Suppressor macrophage treated with lipopolysaccharide for 1 hour (primary cell): ENCODE results near the gene RPTOR.
"Not testable (repeated sequence)": the region's sequence is repeated elsewhere in the genome, so short reads cannot be mapped to it uniquely, and the experiment has no call there.

Source experiments
- DNase-seq, 3 donors: peaks; one replicate each; pipeline ENCODE4 v3.0.0-alpha.2; 2020 to 2022

The RPTOR gene

GRCh38 chr17:80724775-80725266 lies 180.2 kb downstream of the RPTOR start:
- no peak for DNase-seq

GRCh38 chr17:80725517-80725916 lies 180.9 kb downstream of the RPTOR start:
- no peak for DNase-seq

- DNase-seq, result no peak
These were observed 182.1 kb downstream of the RPTOR start for GRCh38 chr17:80726558-80727408.

GRCh38 chr17:80727409-80727755 lies 182.7 kb downstream of the RPTOR start:
- DNase-seq, result no peak

- no peak for DNase-seq
These were observed 184.4 kb downstream of the RPTOR start for GRCh38 chr17:80729016-80729415.

GRCh38 chr17:80729761-80730160 lies 185.1 kb downstream of the RPTOR start:
- no peak for DNase-seq

GRCh38 chr17:80730739-80731138 lies 186.1 kb downstream of the RPTOR start:
- DNase-seq, result no peak

- no peak for DNase-seq
These were observed 186.7 kb downstream of the RPTOR start for GRCh38 chr17:80731323-80731722.

GRCh38 chr17:80732268-80732667 lies 187.6 kb downstream of the RPTOR start:
- DNase-seq, result no peak

GRCh38 chr17:80737106-80738019 lies 192.7 kb downstream of the RPTOR start:
- DNase-seq, result peak; percentile 73 to 74 (median 74)

GRCh38 chr17:80738020-80738808 lies 193.6 kb downstream of the RPTOR start:
- DNase-seq, result peak; percentile 79 to 85 (median 81)

GRCh38 chr17:80738987-80739730 lies 194.5 kb downstream of the RPTOR start:
- DNase-seq, result no peak

- DNase-seq, result peak in 1 of 3 donors; percentile 20
These were observed 195.5 kb downstream of the RPTOR start for GRCh38 chr17:80740141-80740540.

- DNase-seq, result no peak
These were observed 197.5 kb downstream of the RPTOR start for GRCh38 chr17:80742091-80742490.

GRCh38 chr17:80742581-80743180 lies 198.0 kb downstream of the RPTOR start:
- DNase-seq, result no peak

GRCh38 chr17:80743181-80743771 lies 198.6 kb downstream of the RPTOR start:
- peak; percentile 27 to 54 (median 42) for DNase-seq

GRCh38 chr17:80743973-80744372 lies 199.3 kb downstream of the RPTOR start:
- not testable (repeated sequence) for DNase-seq

GRCh38 chr17:80744725-80745124 lies 200.1 kb downstream of the RPTOR start:
- DNase-seq, result not testable (repeated sequence)

GRCh38 chr17:80745183-80745582 lies 200.5 kb downstream of the RPTOR start:
- DNase-seq, result no peak

GRCh38 chr17:80746262-80746935 lies 201.8 kb downstream of the RPTOR start:
- no peak for DNase-seq

- no peak for DNase-seq
These were observed 202.8 kb downstream of the RPTOR start for GRCh38 chr17:80747469-80747868.
